Erythroblast (primary cell): ENCODE measurements around the gene LARP1.

Experiments
- GATA1 ChIP-seq: IDR thresholded peaks from 2 replicates; pipeline ENCODE4 v1.6.1; 2011; ENCODE audit warnings: low read depth, mild to moderate bottlenecking, control low read depth, low read length, moderate library complexity
- POLR2A ChIP-seq: IDR thresholded peaks from 2 replicates; pipeline ENCODE4 v1.6.1; 2011; ENCODE audit warnings: mild to moderate bottlenecking, low read length

- no peak for TF ChIP-seq POLR2A
- TF ChIP-seq GATA1 = no peak
Observed at GRCh38 chr5:154778534-154778933, 23.4 kb downstream of the LARP1 start.
